Measurements from ENCODE around the gene NTHL1. TPM values are rescaled to one million over a fixed set of nuclear protein-coding genes. Genes with fewer than 3 reads are reported as not detected.
"Not testable (repeated sequence)": the region's sequence is repeated elsewhere in the genome, so short reads cannot be mapped to it uniquely, and the experiment has no call there.

NTHL1 gene
- total RNA-seq, 1 donor from 2014 or later = 33.2 TPM

DNA sequence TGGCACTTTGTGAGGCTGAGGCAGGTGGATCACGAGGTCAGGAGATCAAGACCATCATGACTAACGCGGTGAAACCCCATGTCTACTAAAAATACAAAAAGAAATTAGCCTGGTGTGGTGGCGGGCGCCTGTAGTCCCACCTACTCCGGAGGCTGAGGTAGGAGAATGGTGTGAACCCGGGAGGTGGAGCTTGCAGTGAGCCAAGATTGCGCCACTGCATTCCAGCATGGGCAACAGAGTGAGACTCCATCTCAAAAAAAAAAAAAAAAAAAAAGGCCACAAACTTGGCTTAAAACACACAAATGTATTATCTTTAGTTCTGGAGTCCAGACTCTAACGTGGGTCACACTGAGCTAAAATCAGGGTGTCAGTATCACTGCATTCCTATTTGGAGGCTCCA is 35.9 kb downstream of the NTHL1 start:
- intact Hi-C loops (cut with micrococcal nuclease) = not testable (repeated sequence)

DNA sequence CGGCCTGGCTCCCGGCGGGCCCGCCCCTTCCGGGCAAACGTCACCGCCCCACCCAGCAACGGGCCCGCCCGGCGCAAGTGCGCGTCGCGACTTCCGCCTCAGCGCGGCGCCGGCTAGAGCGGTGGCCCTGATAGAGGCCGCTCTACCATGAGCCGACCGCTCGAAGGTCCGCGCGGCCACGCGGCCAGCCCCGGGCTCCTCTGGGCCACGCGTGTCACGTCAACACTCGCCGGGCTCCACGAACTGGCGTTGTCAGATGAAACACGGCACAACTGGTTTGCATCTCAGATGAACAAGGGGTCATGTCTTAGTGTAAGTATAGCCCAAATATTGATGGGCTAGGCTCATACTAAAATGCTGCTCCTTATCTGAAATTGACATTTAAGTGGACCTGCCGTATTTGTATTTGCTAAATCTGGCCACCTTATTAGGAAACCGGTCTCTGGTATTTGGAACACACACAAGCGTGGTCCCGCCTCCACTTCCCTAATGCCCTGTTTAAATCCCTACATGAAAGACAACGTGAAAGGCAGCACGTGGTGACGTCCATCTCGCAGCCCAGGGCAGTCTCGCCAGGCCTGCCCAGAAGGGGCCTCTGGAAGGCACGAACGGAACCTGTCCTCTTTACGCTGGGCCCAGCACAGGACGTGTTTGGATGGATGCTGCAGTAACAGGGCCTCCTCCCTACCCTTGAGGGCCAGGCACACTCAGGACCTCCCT is 37.7 kb downstream of the NTHL1 start, which contains the start of gene ZNF598:
Gene ZNF598 (minus strand): TSS at position 31 of the 720 bp plus-strand sequence.
- intact Hi-C loops (cut with micrococcal nuclease) = loop anchor here (1.0 to 5.0 kb wide), 2 partner anchors 38 to 145 kb away; partner anchors contain the start of genes TBL3 and TRAF7

- intact Hi-C loops (cut with micrococcal nuclease) = loop anchor here (5.0 kb wide), 1 partner anchor 37 kb away; the partner anchor contains the start of gene TBL3
Observed at GRCh38 chr16:2009164-2009711, 38.4 kb downstream of the NTHL1 start.

DNA sequence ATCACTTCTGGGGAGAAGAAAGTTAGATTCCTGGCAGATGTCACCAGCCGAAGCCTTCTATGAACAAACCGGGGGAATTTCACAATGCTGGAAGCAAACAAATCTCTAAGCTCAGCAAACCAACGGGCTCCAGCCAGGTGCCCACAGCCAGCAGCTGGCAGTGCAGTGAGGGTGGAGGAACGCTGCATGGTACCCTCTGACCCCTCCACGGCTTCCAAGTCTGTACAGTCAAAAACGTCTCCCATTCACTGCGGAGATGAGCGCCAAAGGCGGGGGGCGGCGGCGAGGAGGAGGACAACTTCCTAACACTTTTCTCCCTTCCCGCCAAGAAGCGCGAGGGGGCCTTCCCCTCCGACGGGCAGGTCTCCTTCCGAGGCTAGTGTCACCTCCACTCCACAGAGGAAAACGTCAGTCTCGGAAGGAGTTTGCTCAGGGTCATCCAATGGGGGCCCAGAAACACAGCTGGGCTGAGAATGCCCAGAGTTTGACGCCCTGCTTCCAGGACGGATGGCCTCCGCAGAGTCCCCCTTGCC is 38.9 kb downstream of the NTHL1 start:
- intact Hi-C loops (cut with micrococcal nuclease) = loop anchor here (5.0 kb wide), 1 partner anchor 36 kb away; the partner anchor contains the start of gene TBL3

DNA sequence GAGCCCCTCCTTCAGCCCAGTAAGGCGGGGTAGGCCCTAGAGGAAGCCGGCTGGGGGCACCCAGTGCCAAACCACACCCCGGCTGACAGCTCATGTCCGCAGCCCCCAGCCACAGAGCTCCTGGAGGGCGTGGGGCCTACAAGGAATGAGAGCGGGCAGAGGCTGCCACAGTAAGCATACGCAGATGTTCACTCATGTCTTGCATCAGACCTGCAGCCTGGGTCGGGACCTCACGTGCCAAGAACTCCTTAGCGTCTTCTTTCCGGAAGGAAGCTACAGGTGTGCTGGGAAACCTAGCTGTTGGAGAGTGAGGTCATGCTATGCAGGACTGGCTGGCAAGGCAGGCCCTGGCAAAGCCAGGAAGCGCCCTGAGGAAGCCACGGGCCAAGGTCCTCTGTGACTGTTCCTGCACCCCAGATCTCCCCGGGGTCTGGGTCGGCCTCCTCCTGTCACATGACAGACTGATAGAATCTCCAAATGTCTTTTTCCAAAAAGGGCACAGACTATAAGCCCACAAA is 39.6 kb downstream of the NTHL1 start:
- intact Hi-C loops (cut with micrococcal nuclease) = loop anchor here (5.0 kb wide), 1 partner anchor 36 kb away; the partner anchor contains the start of gene TBL3

GRCh38 chr16:2007081-2007836 is 40.4 kb downstream of the NTHL1 start:
- intact Hi-C loops (cut with micrococcal nuclease) = loop anchor here (5.0 kb wide), 1 partner anchor 35 kb away; the partner anchor contains the start of gene TBL3

DNA sequence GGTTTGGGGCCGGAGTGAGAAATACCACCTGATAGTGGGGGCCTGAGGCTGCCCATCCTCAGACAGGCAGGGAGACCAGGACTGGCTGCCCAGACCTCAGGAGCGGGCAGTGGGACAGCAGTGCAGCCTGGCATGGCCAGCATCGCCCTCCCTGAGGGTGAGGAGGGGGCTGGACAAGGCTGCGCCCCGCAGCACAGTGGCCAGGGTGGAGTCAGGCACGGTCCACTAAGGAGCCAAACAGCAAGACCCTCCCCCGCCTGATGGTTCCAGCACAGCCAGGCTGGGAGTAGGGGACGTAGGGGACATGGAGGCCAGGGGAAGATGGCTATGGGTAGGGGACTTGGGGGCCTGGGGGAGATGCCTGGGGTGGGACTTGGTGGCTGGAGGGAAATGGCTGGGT is 41.3 kb downstream of the NTHL1 start:
- intact Hi-C loops (cut with micrococcal nuclease) = loop anchor here (5.0 kb wide), 1 partner anchor 34 kb away; the partner anchor contains the start of gene TBL3

- intact Hi-C loops (cut with micrococcal nuclease) = loop anchor here (5.0 kb wide), 1 partner anchor 33 kb away; the partner anchor contains the start of gene TBL3
Observed at GRCh38 chr16:2005646-2006045, 42.0 kb downstream of the NTHL1 start.

DNA sequence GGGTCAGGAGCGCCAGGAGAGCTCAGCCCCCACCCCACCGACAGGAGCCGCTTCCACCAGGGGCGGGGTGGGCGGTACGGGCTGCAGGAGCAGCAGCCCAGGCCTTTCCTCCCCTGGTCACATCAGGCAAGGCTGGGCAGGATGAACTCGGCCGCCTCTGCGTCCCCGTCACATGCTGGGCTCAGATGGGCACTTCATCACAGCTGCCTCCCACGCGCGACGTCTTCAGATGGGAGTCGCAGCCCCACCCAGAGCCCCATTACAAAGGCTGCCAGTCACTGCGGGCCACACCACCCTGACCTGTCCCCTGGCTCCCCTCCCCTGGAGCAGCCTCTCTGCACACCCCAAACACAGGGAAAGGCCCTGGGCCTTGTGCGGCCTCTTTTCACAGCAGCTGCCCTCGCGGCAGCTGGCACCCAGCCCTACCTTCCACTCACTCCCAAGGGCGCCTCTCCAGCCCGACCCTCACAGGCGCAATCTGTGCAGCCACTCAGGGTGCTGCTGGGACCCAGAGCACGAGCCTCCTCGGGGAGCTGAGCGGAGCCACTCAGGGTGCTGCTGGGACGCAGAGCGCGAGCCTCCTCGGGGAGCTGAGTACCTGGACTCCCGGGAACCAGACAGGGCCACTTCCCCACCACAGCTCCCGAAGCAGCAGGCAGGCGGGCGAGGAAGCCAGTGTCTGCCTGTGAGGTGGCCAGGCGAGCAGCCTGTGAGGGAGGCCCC is 42.7 kb downstream of the NTHL1 start:
- intact Hi-C loops (cut with micrococcal nuclease) = loop anchor here (5.0 kb wide), 1 partner anchor 33 kb away; the partner anchor contains the start of gene TBL3

GRCh38 chr16:2003827-2004641 is 43.6 kb downstream of the NTHL1 start:
- intact Hi-C loops (cut with micrococcal nuclease) = no loop called here

DNA sequence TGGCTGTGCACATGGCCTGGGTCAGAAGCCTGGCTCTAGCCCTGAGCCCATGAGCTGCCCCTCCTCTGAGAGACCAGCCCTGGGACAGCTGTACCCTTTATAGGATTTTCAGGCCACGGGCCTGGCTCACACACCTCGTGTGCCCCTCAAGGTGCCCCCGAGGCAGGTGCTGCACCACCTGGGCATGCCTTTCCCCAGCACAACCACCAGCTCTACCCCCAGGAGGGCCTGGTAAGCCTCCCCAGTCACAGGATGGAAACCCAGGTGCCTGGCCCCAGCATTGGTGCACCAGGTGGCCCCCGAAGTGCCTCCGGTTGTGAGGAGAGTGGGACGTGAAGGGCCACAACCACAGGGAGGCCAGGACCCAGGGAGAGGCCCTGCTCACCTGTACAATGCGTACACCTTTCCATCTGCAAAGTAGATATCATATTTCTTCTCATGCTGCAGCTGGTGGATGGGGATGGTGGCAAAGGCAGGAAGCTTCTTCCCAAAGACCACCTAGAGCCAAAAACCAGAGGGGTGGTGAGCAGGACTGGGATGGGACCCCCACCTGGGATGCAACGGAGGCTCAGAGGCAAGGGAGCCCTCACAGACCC is 44.3 kb downstream of the NTHL1 start:
- intact Hi-C loops (cut with micrococcal nuclease) = no loop called here

GRCh38 chr16:2002406-2003230 is 45.0 kb downstream of the NTHL1 start:
- intact Hi-C loops (cut with micrococcal nuclease) = no loop called here

DNA sequence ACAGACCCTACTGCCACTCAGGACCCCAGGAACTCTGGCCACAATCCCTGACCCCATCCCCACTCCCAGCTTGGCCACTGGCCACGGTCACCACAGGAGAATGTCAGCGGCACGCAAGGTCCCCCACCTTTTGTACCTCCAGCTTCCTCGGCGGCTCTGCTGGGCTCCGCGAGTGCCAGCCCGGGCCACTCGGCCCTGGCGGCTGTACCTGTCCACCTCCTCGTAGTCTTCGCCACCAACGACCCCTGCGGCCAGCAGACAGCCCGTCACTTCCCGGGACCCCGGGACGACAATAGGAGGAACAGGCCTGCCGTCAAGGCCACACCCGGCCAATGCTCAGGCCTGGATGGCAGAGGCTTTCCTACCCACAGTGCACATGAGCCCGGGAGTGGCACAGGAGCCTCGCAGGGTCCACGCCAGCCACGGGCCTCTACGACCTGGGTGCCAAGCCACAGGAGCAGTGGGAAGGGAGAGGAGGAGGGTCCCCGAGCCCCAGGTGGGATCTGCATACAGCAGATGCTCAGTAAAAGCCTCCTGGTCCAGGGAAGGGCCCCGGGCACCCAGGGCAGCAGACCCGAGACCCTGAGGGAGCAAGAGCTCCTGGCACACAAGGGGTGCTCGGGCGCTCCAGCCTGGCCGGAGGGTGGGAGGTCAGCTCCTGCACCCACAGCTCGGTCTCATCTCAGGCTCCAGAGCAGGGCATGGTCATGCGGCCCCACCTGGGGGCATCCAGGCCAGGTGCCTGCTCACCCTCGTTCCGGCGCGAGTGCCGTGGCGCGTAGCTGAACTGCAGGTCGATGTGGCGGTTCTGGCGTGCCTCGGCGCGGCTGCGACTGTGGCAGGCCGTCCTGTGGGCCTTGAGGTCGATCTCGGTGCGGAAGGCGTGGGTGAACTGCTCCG is 45.9 kb downstream of the NTHL1 start:
- intact Hi-C loops (cut with micrococcal nuclease) = no loop called here

- intact Hi-C loops (cut with micrococcal nuclease) = no loop called here
Observed at GRCh38 chr16:2001035-2001434, 46.6 kb downstream of the NTHL1 start.

DNA sequence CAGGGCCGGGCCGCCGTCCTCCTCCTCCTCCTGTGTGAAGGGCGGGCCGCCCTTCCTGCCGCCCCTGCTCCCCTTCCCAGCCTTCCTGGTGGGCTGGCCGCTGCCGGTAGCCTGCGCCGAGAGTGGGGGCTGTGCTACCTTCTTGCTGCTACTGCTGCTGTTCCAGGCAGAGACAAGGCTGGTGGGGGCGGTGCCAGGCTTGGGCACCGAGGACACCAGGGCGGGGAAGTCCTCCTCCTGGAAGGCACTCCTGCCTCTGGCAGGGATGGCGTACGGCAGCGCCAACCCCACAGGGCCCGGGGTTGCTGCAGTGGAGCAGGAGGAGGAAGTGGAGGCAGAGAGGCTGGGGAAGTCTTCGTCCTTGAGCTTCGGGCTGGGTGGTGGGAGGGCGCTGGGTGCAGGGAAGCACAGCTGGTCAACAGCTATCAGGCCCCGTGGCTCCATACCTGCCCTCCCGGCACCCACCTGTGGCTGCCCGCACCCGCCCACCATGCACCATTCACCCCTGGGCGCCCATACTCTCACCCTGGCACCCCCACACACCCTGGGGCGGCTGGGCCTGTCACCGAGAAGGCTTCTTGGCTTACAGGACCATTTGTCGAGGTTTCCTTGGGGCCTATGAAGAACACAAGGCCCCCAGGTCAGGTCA is 47.6 kb downstream of the NTHL1 start:
- intact Hi-C loops (cut with micrococcal nuclease) = no loop called here

GRCh38 chr16:1998852-1999801 is 48.5 kb downstream of the NTHL1 start:
- intact Hi-C loops (cut with micrococcal nuclease) = no loop called here
